GM11168 (cell line): ENCODE results near the gene ELOB.

Experiments
- in situ Hi-C: fragments of 300-500 bp; cut with MboI; formaldehyde crosslinking; loops from one replicate; pipeline ENCODE4 v1.12.0; 2022; ENCODE audit warnings: low sequenced_read_pairs; ENCODE audit not compliant: unreplicated experiment

The ELOB gene

GRCh38 chr16:2752035-2752849 lies 24.8 kb downstream of the ELOB start, which contains the start of gene SRRM2:
TSS of gene SRRM2 (plus strand) at chr16:2752638. CDS start at chr16:2756365, 3,727 bp downstream.
- in situ Hi-C loops, result no loop called here

GRCh38 chr16:2751577-2752034 lies 25.5 kb downstream of the ELOB start:
- in situ Hi-C loops, result no loop called here

GRCh38 chr16:2749936-2750335 lies 27.1 kb downstream of the ELOB start:
- in situ Hi-C loops, result no loop called here

GRCh38 chr16:2749476-2749875 lies 27.6 kb downstream of the ELOB start:
- in situ Hi-C loops, result no loop called here

- in situ Hi-C loops, result no loop called here
Observed at GRCh38 chr16:2748757-2749455, 28.2 kb downstream of the ELOB start.

- in situ Hi-C loops, result no loop called here
Observed at GRCh38 chr16:2745961-2746360, 31.1 kb downstream of the ELOB start.

- in situ Hi-C loops, result no loop called here
Observed at GRCh38 chr16:2745116-2745890, 31.8 kb downstream of the ELOB start.

GRCh38 chr16:2744711-2745110 lies 32.4 kb downstream of the ELOB start:
- in situ Hi-C loops, result no loop called here

GRCh38 chr16:2743007-2743810 lies 33.9 kb downstream of the ELOB start:
- in situ Hi-C loops, result no loop called here

- in situ Hi-C loops, result no loop called here
Observed at GRCh38 chr16:2742323-2743006, 34.6 kb downstream of the ELOB start.

GRCh38 chr16:2741168-2741567 lies 35.9 kb downstream of the ELOB start:
- in situ Hi-C loops, result no loop called here

GRCh38 chr16:2740476-2740875 lies 36.6 kb downstream of the ELOB start:
- in situ Hi-C loops, result no loop called here

- in situ Hi-C loops, result no loop called here
Observed at GRCh38 chr16:2739625-2740430, 37.3 kb downstream of the ELOB start.

GRCh38 chr16:2738615-2739014 lies 38.5 kb downstream of the ELOB start:
- in situ Hi-C loops, result no loop called here

GRCh38 chr16:2737895-2738418 lies 39.1 kb downstream of the ELOB start:
- in situ Hi-C loops, result no loop called here

GRCh38 chr16:2737238-2737605 lies 39.9 kb downstream of the ELOB start:
- in situ Hi-C loops, result no loop called here

GRCh38 chr16:2736476-2737237 lies 40.4 kb downstream of the ELOB start:
- in situ Hi-C loops, result no loop called here
